ENCODE results near the gene LYPD3.
A peak's percentile ranks its signal among the peaks of the same experiment; 100 is the strongest.

Gene LYPD3

DNA sequence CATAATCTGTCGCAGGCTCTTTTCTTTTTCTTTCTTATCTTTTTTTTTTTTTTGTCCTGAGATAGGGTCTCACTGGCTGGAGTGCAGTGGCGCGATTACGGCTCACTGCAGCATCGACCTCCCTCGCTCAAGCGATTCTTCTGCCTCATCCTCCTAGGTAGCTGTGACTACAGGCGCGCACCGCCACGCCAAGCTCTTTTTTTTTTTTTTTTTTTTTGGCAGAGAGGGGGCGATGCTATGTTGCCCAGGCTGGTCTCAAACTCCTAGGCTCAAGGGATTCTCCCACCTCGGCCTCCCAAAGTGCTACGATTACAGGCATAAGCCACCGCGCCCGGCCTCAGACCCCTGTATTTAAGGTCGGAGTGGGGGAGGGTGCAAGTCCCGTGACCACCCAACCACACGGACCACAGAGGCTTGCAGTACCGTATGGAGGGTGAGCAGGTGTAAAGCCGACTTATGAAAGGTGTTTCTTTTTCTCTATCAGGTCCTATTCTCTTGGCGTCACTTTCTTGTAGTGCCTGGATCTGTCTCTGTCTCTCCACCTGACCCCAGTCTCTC lies 37.1 kb upstream of the LYPD3 start:
- Histone ChIP-seq H3K4me1 (ENCODE audit: control insufficient read depth in 1 of 2, insufficient read depth in 2 of 2, low read length in 2 of 2) (peaks cover 4 to 25% of the 10 kb centered on the region in 2 donors), H3K27me3 (ENCODE audit: low read depth, low read length) (no peaks in the 10 kb centered on the region), H3K27ac (ENCODE audit: low read length) (no peak overlapping the region), H3K9me3 (ENCODE audit: control insufficient read depth in 1 of 2, low read length in 2 of 2) (no peaks in the 10 kb centered on the region), H3K4me3 (ENCODE audit: low read depth in 1 of 2, low read length in 2 of 2) (peak overlapping the region in 1 of 2 donors; percentile 34), H3K36me3 (ENCODE audit: control insufficient read depth in 1 of 2, insufficient read depth in 2 of 2, low read length in 2 of 2) (peaks cover 3 to 5% of the 10 kb centered on the region in 2 donors)

DNA sequence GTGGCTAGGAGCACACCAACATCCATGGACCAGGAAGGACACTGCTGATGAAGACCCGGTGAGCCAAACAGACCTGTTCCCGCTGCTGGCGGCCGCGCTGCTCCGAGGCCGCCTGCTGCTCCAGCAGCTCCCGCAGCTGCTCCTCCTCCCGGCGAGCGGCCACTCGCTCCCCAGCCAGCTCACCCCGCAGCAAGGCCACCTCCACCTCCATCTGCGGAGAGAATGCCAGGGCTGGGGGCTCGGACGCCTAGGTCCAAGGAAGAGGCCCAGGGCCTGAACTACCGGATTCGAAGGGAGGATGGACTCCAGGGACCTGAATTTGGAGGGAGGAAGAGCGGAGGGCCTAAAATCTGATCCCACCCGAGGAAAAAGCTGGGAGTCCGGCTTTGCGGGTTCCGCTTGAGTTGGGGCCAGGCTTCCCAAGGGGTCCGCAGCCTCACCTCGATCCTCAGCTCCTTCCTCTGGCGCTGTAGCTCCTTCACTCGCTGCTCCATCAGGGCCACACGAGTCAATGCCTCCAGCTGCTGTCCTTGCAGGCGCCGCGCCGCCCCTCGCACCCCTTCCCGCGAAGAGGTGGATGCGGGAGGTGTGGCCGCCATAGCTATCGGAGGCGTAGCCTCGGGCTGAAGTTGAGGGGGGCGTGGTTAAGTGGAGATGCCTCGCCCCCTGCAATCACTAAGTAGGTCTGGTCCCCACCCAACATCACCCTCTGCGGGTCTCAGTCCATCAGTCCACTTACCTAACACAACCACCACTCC lies 36.4 kb upstream of the LYPD3 start:
- peaks cover 5 to 12% of the 10 kb centered on the region in 2 donors for H3K36me3 ChIP-seq (ENCODE audit: control insufficient read depth in 1 of 2, insufficient read depth in 2 of 2, low read length in 2 of 2)
- no peak overlapping the region for H3K27ac ChIP-seq (ENCODE audit: low read length)
- peak overlapping the region in 1 of 2 donors; percentile 34 for H3K4me3 ChIP-seq (ENCODE audit: low read depth in 1 of 2, low read length in 2 of 2)
- H3K9me3 ChIP-seq (ENCODE audit: control insufficient read depth in 1 of 2, low read length in 2 of 2): no peaks in the 10 kb centered on the region
- peaks cover 4 to 25% of the 10 kb centered on the region in 2 donors for H3K4me1 ChIP-seq (ENCODE audit: control insufficient read depth in 1 of 2, insufficient read depth in 2 of 2, low read length in 2 of 2)
- no peaks in the 10 kb centered on the region for H3K27me3 ChIP-seq (ENCODE audit: low read depth, low read length)

DNA sequence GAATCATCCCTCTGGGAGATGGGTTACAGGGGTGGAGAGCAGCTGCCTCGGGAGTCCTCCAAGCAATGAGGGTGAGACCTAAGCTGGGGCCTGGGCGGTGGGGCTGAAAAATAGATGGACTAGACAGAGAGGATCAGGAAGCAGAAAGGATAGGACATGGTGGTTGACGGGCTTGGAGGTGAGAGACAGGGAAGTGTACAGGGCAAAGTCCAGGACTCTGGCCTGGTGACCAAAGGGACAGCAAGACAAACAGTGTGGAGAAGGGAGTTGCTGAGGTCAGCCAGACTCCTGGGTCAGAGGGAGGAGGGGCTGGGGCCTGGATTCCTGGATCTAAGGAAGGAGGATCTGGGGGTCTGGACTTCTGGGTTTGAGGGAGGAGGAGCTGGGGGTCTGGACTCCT lies 33.6 kb upstream of the LYPD3 start:
- Histone ChIP-seq H3K4me3 (ENCODE audit: low read depth in 1 of 2, low read length in 2 of 2) (no peak overlapping the region), H3K27me3 (ENCODE audit: low read depth, low read length) (no peaks in the 10 kb centered on the region), H3K4me1 (ENCODE audit: control insufficient read depth in 1 of 2, insufficient read depth in 2 of 2, low read length in 2 of 2) (peaks cover 4 to 20% of the 10 kb centered on the region in 2 donors), H3K36me3 (ENCODE audit: control insufficient read depth in 1 of 2, insufficient read depth in 2 of 2, low read length in 2 of 2) (peaks cover 3 to 34% of the 10 kb centered on the region in 2 donors), H3K9me3 (ENCODE audit: control insufficient read depth in 1 of 2, low read length in 2 of 2) (no peaks in the 10 kb centered on the region), H3K27ac (ENCODE audit: low read length) (no peak overlapping the region)

DNA sequence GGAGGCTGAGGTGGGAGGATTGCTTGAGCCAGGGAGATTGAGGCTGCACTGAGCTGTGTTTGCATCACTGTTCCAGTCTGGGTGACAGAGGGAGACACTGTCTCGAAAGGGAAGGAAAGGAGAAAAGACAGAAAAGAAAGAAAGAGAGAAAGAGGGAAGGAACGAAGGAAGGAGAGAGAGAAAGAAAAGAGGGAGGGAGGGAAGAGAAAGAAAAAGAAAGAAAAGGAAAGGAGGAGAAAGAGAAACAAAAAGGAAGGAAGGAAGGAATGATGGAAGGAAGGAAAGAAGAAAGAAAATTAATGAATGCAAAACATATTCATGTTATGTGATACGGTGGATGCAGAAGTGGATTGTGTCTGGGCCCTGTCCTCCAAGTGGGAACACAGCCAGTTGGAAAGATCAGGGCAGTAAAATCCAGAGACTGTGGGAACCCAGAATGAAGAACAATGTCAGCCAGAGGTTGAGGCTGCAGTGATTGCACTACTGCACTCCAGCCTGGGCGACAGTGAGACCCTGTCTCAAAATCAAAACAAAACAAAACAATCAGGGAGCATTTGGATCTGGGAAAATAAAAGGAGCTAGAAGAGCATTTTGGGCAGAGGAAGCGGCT lies 32.9 kb upstream of the LYPD3 start:
- peaks cover 4 to 20% of the 10 kb centered on the region in 2 donors for H3K4me1 ChIP-seq (ENCODE audit: control insufficient read depth in 1 of 2, insufficient read depth in 2 of 2, low read length in 2 of 2)
- H3K9me3 ChIP-seq (ENCODE audit: control insufficient read depth in 1 of 2, low read length in 2 of 2): no peaks in the 10 kb centered on the region
- no peak overlapping the region for H3K27ac ChIP-seq (ENCODE audit: low read length)
- H3K36me3 ChIP-seq (ENCODE audit: control insufficient read depth in 1 of 2, insufficient read depth in 2 of 2, low read length in 2 of 2): peaks cover 3 to 34% of the 10 kb centered on the region in 2 donors
- H3K4me3 ChIP-seq (ENCODE audit: low read depth in 1 of 2, low read length in 2 of 2): no peak overlapping the region
- H3K27me3 ChIP-seq (ENCODE audit: low read depth, low read length): no peaks in the 10 kb centered on the region

DNA sequence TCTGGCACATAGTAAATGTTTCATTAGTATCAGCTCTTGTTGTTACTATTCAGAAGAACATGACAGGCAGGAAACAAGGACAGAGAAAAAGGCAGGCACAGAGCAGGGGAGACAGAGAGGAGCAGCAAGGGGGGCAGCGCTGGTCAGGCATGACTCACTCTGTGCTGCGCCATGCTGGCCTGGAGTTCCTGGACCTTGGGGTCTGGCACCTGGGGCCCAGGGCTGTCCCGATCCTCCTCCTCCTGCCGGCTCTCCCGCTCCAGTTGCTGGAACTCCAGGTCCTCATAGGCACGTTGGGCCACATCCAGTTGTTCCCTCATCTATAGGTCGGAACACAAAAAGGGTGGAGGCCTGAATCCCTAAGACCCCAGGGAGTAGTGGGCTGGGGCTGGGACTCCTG lies 31.6 kb upstream of the LYPD3 start:
- Histone ChIP-seq H3K4me1 (ENCODE audit: control insufficient read depth in 1 of 2, insufficient read depth in 2 of 2, low read length in 2 of 2) (peaks cover 0 to 7% of the 10 kb centered on the region in 2 donors), H3K4me3 (ENCODE audit: low read depth in 1 of 2, low read length in 2 of 2) (no peak overlapping the region), H3K9me3 (ENCODE audit: control insufficient read depth in 1 of 2, low read length in 2 of 2) (no peaks in the 10 kb centered on the region), H3K27me3 (ENCODE audit: low read depth, low read length) (no peaks in the 10 kb centered on the region), H3K27ac (ENCODE audit: low read length) (no peak overlapping the region), H3K36me3 (ENCODE audit: control insufficient read depth in 1 of 2, insufficient read depth in 2 of 2, low read length in 2 of 2) (peaks cover 3 to 34% of the 10 kb centered on the region in 2 donors)

DNA sequence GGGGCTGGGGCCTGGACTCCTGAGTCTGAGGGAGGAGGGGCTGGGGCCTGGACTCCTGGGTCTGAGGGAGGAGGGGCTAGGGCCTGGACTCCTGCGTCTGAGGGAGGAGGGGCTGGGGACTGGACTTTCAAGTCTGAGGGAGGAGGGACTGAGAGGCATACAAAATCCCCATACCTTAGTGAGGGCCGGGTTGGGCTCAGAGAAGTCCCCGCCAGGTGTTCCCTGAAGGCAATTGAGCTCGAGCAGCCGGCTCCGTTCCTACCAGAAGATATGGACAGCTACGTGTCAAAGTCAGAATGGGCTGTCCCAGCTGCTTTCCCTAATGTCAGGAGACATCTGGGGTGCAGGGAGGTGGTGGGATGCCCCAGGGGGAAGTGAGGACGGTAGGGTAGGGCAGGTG lies 29.7 kb upstream of the LYPD3 start:
- Histone ChIP-seq H3K27ac (ENCODE audit: low read length) (no peak overlapping the region), H3K27me3 (ENCODE audit: low read depth, low read length) (no peaks in the 10 kb centered on the region), H3K36me3 (ENCODE audit: control insufficient read depth in 1 of 2, insufficient read depth in 2 of 2, low read length in 2 of 2) (peaks cover 3 to 38% of the 10 kb centered on the region in 2 donors), H3K4me1 (ENCODE audit: control insufficient read depth in 1 of 2, insufficient read depth in 2 of 2, low read length in 2 of 2) (no peaks in the 10 kb centered on the region), H3K9me3 (ENCODE audit: control insufficient read depth in 1 of 2, low read length in 2 of 2) (no peaks in the 10 kb centered on the region), H3K4me3 (ENCODE audit: low read depth in 1 of 2, low read length in 2 of 2) (no peak overlapping the region)

DNA sequence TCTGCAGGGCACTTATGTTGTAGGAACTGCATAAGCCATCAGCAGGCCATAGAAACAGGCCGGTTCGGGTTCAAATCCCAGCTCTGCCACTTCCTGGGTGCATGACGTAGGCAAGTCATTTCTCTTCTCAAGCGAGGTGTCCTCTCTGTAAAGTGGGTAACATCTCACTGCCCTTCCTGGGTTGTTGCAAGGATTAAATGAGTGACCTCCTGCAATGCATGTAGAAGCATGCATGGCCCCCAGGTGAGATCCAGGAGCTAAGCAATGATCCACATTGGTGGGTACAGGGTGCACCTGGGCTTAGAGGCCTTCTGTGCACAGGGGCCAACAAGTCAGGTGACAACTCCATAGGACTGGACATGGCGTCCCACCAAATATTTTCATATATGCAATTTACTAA lies 25.4 kb upstream of the LYPD3 start:
- H3K27me3 ChIP-seq (ENCODE audit: low read depth, low read length): no peaks in the 10 kb centered on the region
- H3K4me3 ChIP-seq (ENCODE audit: low read depth in 1 of 2, low read length in 2 of 2): no peak overlapping the region
- H3K9me3 ChIP-seq (ENCODE audit: control insufficient read depth in 1 of 2, low read length in 2 of 2): no peaks in the 10 kb centered on the region
- peaks cover 0 to 16% of the 10 kb centered on the region in 2 donors for H3K36me3 ChIP-seq (ENCODE audit: control insufficient read depth in 1 of 2, insufficient read depth in 2 of 2, low read length in 2 of 2)
- H3K4me1 ChIP-seq (ENCODE audit: control insufficient read depth in 1 of 2, insufficient read depth in 2 of 2, low read length in 2 of 2): no peaks in the 10 kb centered on the region
- H3K27ac ChIP-seq (ENCODE audit: low read length): no peak overlapping the region

DNA sequence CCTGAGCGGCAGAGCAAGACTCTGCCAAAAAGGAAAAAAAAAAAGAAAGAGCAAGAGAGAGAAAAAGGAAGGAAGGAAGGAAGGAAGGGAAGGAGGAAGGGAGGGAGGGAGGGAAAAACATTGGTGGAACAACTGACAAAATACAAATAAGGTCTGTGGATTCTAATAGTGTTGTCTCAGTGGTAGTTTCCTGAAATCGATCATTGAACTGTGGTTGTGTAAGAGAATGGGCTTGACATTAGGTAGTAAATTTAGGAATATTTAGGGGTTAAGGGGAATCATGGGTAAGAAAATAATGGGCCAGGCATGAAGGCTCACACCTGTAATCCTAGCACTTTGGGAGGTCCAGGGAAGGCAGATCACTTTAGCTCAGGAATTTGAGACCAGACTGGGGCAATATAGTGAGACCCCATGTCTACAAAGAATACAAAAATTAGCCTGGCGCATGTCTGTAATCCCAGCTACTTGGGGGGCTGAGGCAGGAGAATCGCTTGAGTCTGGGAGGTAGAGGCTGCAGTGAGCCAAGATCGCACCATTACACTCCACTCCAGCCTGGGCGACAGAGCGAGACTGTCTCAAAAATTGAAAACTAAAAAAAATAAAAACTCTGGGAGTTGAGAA lies 24.7 kb upstream of the LYPD3 start:
- no peaks in the 10 kb centered on the region for H3K9me3 ChIP-seq (ENCODE audit: control insufficient read depth in 1 of 2, low read length in 2 of 2)
- peaks cover 0 to 11% of the 10 kb centered on the region in 2 donors for H3K36me3 ChIP-seq (ENCODE audit: control insufficient read depth in 1 of 2, insufficient read depth in 2 of 2, low read length in 2 of 2)
- H3K27me3 ChIP-seq (ENCODE audit: low read depth, low read length): no peaks in the 10 kb centered on the region
- H3K4me3 ChIP-seq (ENCODE audit: low read depth in 1 of 2, low read length in 2 of 2): no peak overlapping the region
- no peaks in the 10 kb centered on the region for H3K4me1 ChIP-seq (ENCODE audit: control insufficient read depth in 1 of 2, insufficient read depth in 2 of 2, low read length in 2 of 2)
- no peak overlapping the region for H3K27ac ChIP-seq (ENCODE audit: low read length)

DNA sequence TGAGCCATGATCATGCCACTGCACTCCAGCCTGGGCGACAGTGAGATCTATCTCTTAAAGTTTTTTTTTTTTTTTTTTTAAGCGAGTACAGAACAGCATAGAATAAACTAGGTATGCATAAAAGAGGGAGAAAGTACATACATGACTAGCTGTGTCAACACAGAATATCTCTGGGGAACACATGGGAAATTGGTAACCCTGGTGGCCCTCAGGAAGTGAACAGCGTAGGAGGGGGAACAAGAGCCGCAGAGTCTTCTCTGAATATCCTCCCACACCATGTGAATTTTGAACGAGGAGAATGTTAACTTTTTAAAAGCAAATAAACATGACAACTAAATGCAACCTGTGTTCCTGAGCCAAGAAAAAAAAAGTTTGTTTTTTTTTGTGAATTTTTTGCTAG lies 23.9 kb upstream of the LYPD3 start:
- Histone ChIP-seq H3K27ac (ENCODE audit: low read length) (no peak overlapping the region), H3K9me3 (ENCODE audit: control insufficient read depth in 1 of 2, low read length in 2 of 2) (no peaks in the 10 kb centered on the region)

DNA sequence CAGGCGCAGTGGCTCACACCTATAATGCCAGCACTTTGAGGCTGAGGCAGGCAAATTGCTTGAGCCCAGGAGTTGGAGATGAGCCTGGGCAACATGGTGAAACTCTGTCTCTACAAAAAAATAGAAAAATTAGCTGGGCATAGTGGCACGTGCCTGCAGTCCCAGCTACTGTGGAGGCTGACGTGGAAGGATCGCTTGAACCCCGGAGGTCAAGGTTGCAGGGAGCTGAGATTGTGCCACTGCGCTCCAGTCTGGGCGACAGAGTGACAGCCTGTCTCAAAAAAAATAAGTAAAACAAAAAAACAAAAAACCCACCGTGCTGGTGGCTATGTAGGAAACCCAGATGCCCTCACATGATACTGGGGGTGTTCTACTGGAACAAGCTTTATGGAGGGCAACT lies 22.8 kb upstream of the LYPD3 start:
- Histone ChIP-seq H3K9me3 (ENCODE audit: control insufficient read depth in 1 of 2, low read length in 2 of 2) (no peaks in the 10 kb centered on the region), H3K36me3 (ENCODE audit: control insufficient read depth in 1 of 2, insufficient read depth in 2 of 2, low read length in 2 of 2) (peaks cover 0 to 4% of the 10 kb centered on the region in 2 donors)

More for the DNA sequence above, 23.9 kb upstream of the LYPD3 start:
- H3K4me3 ChIP-seq (ENCODE audit: low read depth in 1 of 2, low read length in 2 of 2): no peak overlapping the region
- peaks cover 0 to 7% of the 10 kb centered on the region in 2 donors for H3K36me3 ChIP-seq (ENCODE audit: control insufficient read depth in 1 of 2, insufficient read depth in 2 of 2, low read length in 2 of 2)
- H3K4me1 ChIP-seq (ENCODE audit: control insufficient read depth in 1 of 2, insufficient read depth in 2 of 2, low read length in 2 of 2): no peaks in the 10 kb centered on the region
- no peaks in the 10 kb centered on the region for H3K27me3 ChIP-seq (ENCODE audit: low read depth, low read length)

DNA sequence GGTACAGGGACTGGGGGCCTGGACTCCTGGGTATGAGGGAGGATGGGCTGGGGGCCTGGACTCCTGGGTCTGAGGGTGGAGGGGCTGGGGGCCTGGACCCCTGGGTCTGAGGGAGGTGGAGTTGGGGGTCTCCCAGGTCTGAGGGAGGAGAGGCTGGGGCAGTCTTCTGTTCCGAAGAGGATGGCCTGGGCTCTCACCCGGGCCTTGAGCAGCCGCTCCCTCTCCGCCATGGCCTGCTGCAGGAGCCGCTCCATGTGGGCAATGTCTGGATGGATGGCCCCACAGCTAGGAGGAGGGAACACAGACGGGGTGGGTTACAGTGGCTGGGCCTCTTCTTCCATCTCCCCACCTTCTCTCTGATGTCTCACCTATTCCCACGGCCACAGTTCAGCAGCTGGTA lies 21.0 kb upstream of the LYPD3 start:
- H3K4me1 ChIP-seq (ENCODE audit: control insufficient read depth in 1 of 2, insufficient read depth in 2 of 2, low read length in 2 of 2): no peaks in the 10 kb centered on the region
- H3K27ac ChIP-seq (ENCODE audit: low read length): no peak overlapping the region
- H3K36me3 ChIP-seq (ENCODE audit: control insufficient read depth in 1 of 2, insufficient read depth in 2 of 2, low read length in 2 of 2): peaks cover 0 to 4% of the 10 kb centered on the region in 2 donors
- H3K27me3 ChIP-seq (ENCODE audit: low read depth, low read length): no peaks in the 10 kb centered on the region
- no peak overlapping the region for H3K4me3 ChIP-seq (ENCODE audit: low read depth in 1 of 2, low read length in 2 of 2)
- H3K9me3 ChIP-seq (ENCODE audit: control insufficient read depth in 1 of 2, low read length in 2 of 2): no peaks in the 10 kb centered on the region

More for the DNA sequence above, 22.8 kb upstream of the LYPD3 start:
- Histone ChIP-seq H3K27me3 (ENCODE audit: low read depth, low read length) (no peaks in the 10 kb centered on the region), H3K4me3 (ENCODE audit: low read depth in 1 of 2, low read length in 2 of 2) (no peak overlapping the region), H3K4me1 (ENCODE audit: control insufficient read depth in 1 of 2, insufficient read depth in 2 of 2, low read length in 2 of 2) (no peaks in the 10 kb centered on the region), H3K27ac (ENCODE audit: low read length) (no peak overlapping the region)
